SK-N-SH treated with all-trans-retinoic acid at 6 μM for 48 hours (cell line): Measurements from ENCODE around the gene GPR37L1.

ENCODE experiments used
- ARNTL ChIP-seq: fragments of 450-650 bp; formaldehyde crosslinking; IDR thresholded peaks from 2 replicates; pipeline ENCODE4 v1.5.0; 2020; ENCODE audit warnings: low read depth, mild to moderate bottlenecking, moderate library complexity, borderline replicate concordance
- CREB5 ChIP-seq: fragments of 250-450 bp; sonication (Bioruptor Pico); IDR thresholded peaks from 2 replicates; pipeline ENCODE4 v1.5.1; 2020; ENCODE audit warnings: low read depth, mild to moderate bottlenecking, moderate library complexity
- CSDC2 ChIP-seq: fragments of 250-450 bp; sonication (Bioruptor Pico); IDR thresholded peaks from 2 replicates; pipeline ENCODE4 v1.5.0; 2020; ENCODE audit warnings: mild to moderate bottlenecking, moderate library complexity
- ESRRG ChIP-seq: fragments of 250-450 bp; sonication (Bioruptor Pico); IDR thresholded peaks from 2 replicates; pipeline ENCODE4 v1.6.1; 2021; ENCODE audit warnings: mild to moderate bottlenecking
- GLIS3 ChIP-seq: fragments of 250-450 bp; sonication (Bioruptor Pico); IDR thresholded peaks from 2 replicates; pipeline ENCODE4 v1.5.0; 2020; ENCODE audit warnings: mild to moderate bottlenecking, moderate library complexity
- OSR1 ChIP-seq: fragments of 250-450 bp; sonication (Bioruptor Pico); IDR thresholded peaks from 2 replicates; pipeline ENCODE4 v1.8.0; 2022; ENCODE audit warnings: moderate library complexity, mild to moderate bottlenecking, inconsistent platforms
- PATZ1 ChIP-seq: fragments of 250-450 bp; sonication (Bioruptor Pico); IDR thresholded peaks from 2 replicates; pipeline ENCODE4 v1.8.0; 2020; ENCODE audit warnings: mild to moderate bottlenecking, moderate library complexity, borderline replicate concordance
- RARB ChIP-seq: fragments of 250-450 bp; sonication (Bioruptor Pico); IDR thresholded peaks from 2 replicates; pipeline ENCODE4 v1.8.0; 2021; ENCODE audit warnings: mild to moderate bottlenecking, moderate library complexity
- SNAI2 ChIP-seq: fragments of 250-450 bp; sonication (Bioruptor Pico); IDR thresholded peaks from 2 replicates; pipeline ENCODE4 v1.5.0; 2020; ENCODE audit warnings: mild to moderate bottlenecking, moderate library complexity
- TOX ChIP-seq: fragments of 250-450 bp; sonication (Bioruptor Pico); IDR thresholded peaks from 2 replicates; pipeline ENCODE4 v1.8.0; 2021; ENCODE audit warnings: mild to moderate bottlenecking, moderate library complexity, borderline replicate concordance
- ZFP3 ChIP-seq: fragments of 250-450 bp; sonication (Bioruptor Pico); IDR thresholded peaks from 2 replicates; pipeline ENCODE4 v1.5.0; 2020; ENCODE audit warnings: mild to moderate bottlenecking, moderate library complexity
- ZNF565 ChIP-seq: fragments of 450-650 bp; formaldehyde crosslinking; conservative IDR thresholded peaks from 2 replicates; pipeline ENCODE4 v1.5.0; 2020; ENCODE audit warnings: low read depth, mild to moderate bottlenecking, moderate library complexity
- TF ChIP-seq, protein P1 (sequence below): fragments of 250-450 bp; sonication (Bioruptor Pico); IDR thresholded peaks from 2 replicates; pipeline ENCODE4 v1.8.0; 2021; ENCODE audit warnings: low read depth, mild to moderate bottlenecking, moderate library complexity, borderline replicate concordance
- TF ChIP-seq, protein P2 (sequence below): fragments of 250-450 bp; sonication (Bioruptor Pico); IDR thresholded peaks from 2 replicates; pipeline ENCODE4 v1.5.1; 2021; ENCODE audit warnings: mild to moderate bottlenecking, moderate library complexity

DNA sequence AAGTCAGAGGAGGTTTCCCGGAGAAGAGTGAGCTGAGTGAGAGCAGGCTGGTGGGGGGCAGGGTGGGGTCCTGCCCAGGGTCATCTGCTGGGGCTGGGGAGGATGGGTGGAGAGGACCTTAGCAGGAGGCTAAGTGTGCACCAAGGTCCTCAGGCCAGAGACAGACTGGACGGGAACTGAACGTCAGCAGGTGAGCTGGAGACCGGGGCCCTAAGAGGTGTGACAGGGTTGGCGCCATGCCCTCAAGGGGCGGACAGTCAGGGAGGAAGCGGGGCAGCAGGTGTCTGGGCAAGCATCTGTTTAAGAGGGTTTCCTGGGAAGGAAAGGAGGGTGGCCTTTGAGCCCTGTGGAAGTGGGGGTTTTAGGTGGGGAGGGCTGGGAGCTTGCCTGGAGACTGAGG lies 51.3 kb downstream of the GPR37L1 start:
- TF ChIP-seq RARB (CRISPR knock-in tag) (no peak), OSR1 (no peak), PATZ1 (CRISPR knock-in tag) (no peak), ZNF565 (CRISPR knock-in tag) (no peak), SNAI2 (CRISPR knock-in tag) (no peak), ESRRG (CRISPR knock-in tag) (no peak), TOX (CRISPR knock-in tag) (no peak), CSDC2 (no peak), ARNTL (CRISPR knock-in tag) (no peak), GLIS3 (CRISPR knock-in tag) (no peak), ZFP3 (CRISPR knock-in tag) (no peak), CREB5 (CRISPR knock-in tag) (no peak)
- TF ChIP-seq, protein P1, sequence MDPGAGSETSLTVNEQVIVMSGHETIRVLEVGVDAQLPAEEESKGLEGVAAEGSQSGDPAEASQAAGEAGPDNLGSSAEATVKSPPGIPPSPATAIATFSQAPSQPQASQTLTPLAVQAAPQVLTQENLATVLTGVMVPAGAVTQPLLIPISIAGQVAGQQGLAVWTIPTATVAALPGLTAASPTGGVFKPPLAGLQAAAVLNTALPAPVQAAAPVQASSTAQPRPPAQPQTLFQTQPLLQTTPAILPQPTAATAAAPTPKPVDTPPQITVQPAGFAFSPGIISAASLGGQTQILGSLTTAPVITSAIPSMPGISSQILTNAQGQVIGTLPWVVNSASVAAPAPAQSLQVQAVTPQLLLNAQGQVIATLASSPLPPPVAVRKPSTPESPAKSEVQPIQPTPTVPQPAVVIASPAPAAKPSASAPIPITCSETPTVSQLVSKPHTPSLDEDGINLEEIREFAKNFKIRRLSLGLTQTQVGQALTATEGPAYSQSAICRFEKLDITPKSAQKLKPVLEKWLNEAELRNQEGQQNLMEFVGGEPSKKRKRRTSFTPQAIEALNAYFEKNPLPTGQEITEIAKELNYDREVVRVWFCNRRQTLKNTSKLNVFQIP (CRISPR knock-in tag), result no peak
- TF ChIP-seq, protein P2, sequence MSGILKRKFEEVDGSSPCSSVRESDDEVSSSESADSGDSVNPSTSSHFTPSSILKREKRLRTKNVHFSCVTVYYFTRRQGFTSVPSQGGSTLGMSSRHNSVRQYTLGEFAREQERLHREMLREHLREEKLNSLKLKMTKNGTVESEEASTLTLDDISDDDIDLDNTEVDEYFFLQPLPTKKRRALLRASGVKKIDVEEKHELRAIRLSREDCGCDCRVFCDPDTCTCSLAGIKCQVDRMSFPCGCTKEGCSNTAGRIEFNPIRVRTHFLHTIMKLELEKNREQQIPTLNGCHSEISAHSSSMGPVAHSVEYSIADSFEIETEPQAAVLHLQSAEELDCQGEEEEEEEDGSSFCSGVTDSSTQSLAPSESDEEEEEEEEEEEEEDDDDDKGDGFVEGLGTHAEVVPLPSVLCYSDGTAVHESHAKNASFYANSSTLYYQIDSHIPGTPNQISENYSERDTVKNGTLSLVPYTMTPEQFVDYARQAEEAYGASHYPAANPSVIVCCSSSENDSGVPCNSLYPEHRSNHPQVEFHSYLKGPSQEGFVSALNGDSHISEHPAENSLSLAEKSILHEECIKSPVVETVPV (CRISPR knock-in tag), result no peak
